IMR-90 (cell line): ENCODE data around the gene PLCG2. TPM values are rescaled to one million over a fixed set of nuclear protein-coding genes. Genes with fewer than 3 reads are reported as not detected.

Experiments used
- ATAC-seq: fragments of 200-7000 bp; cut with Tn5 transposase; 2 replicates; pipeline ENCODE4 v1.9.1; 2020; ENCODE audit warnings: low read depth, mild to moderate bottlenecking, moderate library complexity
- BruUV-seq: library from RNA; stranded (reverse); fragments of 400-500 nt; replicated peaks from 2 replicates; lab custom pipeline; 2021; lab: Mats Ljungman, UMichigan
- CTCF ChIA-PET: fragments of 300-600 bp; formaldehyde crosslinking; extraction: SDS; loops from one replicate; lab custom pipeline; 2021; ENCODE audit warnings: antibody characterized with exemption; lab: Yijun Ruan, JAX
- POLR2A ChIA-PET: fragments of 300-600 bp; sonication (Branson Sonifier 250); formaldehyde crosslinking; loops from one replicate; lab custom pipeline; 2022; ENCODE audit warnings: antibody characterized with exemption; ENCODE audit not compliant: unreplicated experiment; lab: Charles Lee
- DNase-seq: peaks from one replicate; pipeline ENCODE4 v3.0.0; 2013
- H2AFZ ChIP-seq: replicated peaks from 2 replicates; pipeline ENCODE3; 2013; ENCODE audit warnings: low read length, mild to moderate bottlenecking; ENCODE audit not compliant: poor library complexity
- H2AK5ac ChIP-seq: 2 replicates; pipeline ENCODE4 v1.6.1; 2013; ENCODE audit warnings: low read depth, low read length, inconsistent platforms
- H2AK9ac ChIP-seq: replicated peaks from 2 replicates; pipeline ENCODE3; 2013; ENCODE audit warnings: mild to moderate bottlenecking, low read depth, low read length, moderate library complexity; ENCODE audit not compliant: poor library complexity
- H2BK120ac ChIP-seq: 2 replicates; pipeline ENCODE4 v1.6.1; 2013; ENCODE audit warnings: low read depth, low read length, inconsistent platforms
- H2BK15ac ChIP-seq: 3 replicates; pipeline ENCODE4 v1.6.1; 2013; ENCODE audit warnings: low read depth, low read length, inconsistent platforms
- H2BK20ac ChIP-seq: 2 replicates; pipeline ENCODE4 v1.6.1; 2013; ENCODE audit warnings: low read depth, mild to moderate bottlenecking, inconsistent platforms, low read length, moderate library complexity
- H2BK5ac ChIP-seq: 2 replicates; pipeline ENCODE4 v1.6.1; 2013; ENCODE audit warnings: mild to moderate bottlenecking, low read depth, low read length, inconsistent platforms; ENCODE audit not compliant: poor library complexity, severe bottlenecking
- H3K14ac ChIP-seq: replicated peaks from 2 replicates; pipeline ENCODE4 v1.6.1; 2013; ENCODE audit warnings: low read depth, low read length, inconsistent platforms
- H3K18ac ChIP-seq: 2 replicates; pipeline ENCODE4 v1.6.1; 2013; ENCODE audit warnings: low read depth, low read length, control low read depth
- H3K23ac ChIP-seq: 2 replicates; pipeline ENCODE4 v1.6.1; 2013; ENCODE audit warnings: low read depth, low read length, inconsistent platforms
- H3K27ac ChIP-seq: 2 replicates; pipeline ENCODE4 v1.5.1; 2013; ENCODE audit warnings: mild to moderate bottlenecking, control low read depth, low read length; ENCODE audit not compliant: insufficient read depth
- H3K27me3 ChIP-seq: 2 replicates; pipeline ENCODE4 v1.6.1; 2013; ENCODE audit warnings: low read length; ENCODE audit not compliant: control insufficient read depth, insufficient read depth
- H3K36me3 ChIP-seq: 2 replicates; pipeline ENCODE4 v1.6.1; 2013; ENCODE audit warnings: low read length, mixed read lengths; ENCODE audit not compliant: control insufficient read depth, insufficient read depth
- H3K4ac ChIP-seq: 2 replicates; pipeline ENCODE4 v1.6.1; 2013; ENCODE audit warnings: low read depth, low read length, inconsistent platforms
- H3K4me1 ChIP-seq: 2 replicates; pipeline ENCODE4 v1.6.1; 2013; ENCODE audit warnings: low read length, mixed read lengths; ENCODE audit not compliant: control insufficient read depth, insufficient read depth
- H3K4me2 ChIP-seq: 2 replicates; pipeline ENCODE4 v1.6.1; 2013; ENCODE audit warnings: low read depth, mild to moderate bottlenecking, control low read depth, low read length, moderate library complexity
- H3K4me3 ChIP-seq: 2 replicates; pipeline ENCODE4 v1.5.1; 2013; ENCODE audit warnings: low read depth, mild to moderate bottlenecking, control low read depth, low read length, moderate library complexity; ENCODE audit not compliant: insufficient read depth
- H3K56ac ChIP-seq: 2 replicates; pipeline ENCODE4 v1.6.1; 2013; ENCODE audit warnings: low read length, inconsistent platforms; ENCODE audit not compliant: insufficient read depth; ENCODE audit errors: extremely low read depth
- H3K79me1 ChIP-seq, 2 experiments: 2 replicates each; pipeline ENCODE4 v1.6.1; 2013; ENCODE audit warnings: low read length in 2 of 2, inconsistent platforms in 1 of 2, low read depth in 1 of 2
- H3K9ac ChIP-seq: 2 replicates; pipeline ENCODE4 v1.6.1; 2013; ENCODE audit warnings: low read depth, low read length, control low read depth
- H3K9me1 ChIP-seq: 2 replicates; pipeline ENCODE4 v1.6.1; 2013; ENCODE audit warnings: low read length, inconsistent platforms; ENCODE audit not compliant: insufficient read depth
- H3K9me3 ChIP-seq: 2 replicates; pipeline ENCODE4 v1.6.1; 2013; ENCODE audit warnings: low read length; ENCODE audit not compliant: control insufficient read depth, insufficient read depth
- H4K20me1 ChIP-seq: 2 replicates; pipeline ENCODE4 v1.6.1; 2013; ENCODE audit warnings: low read length, inconsistent platforms; ENCODE audit not compliant: insufficient read depth
- H4K5ac ChIP-seq: 2 replicates; pipeline ENCODE4 v1.6.1; 2013; ENCODE audit warnings: mild to moderate bottlenecking, low read depth, low read length, control low read depth
- H4K8ac ChIP-seq, 2 experiments: 2 replicates each; pipeline ENCODE4 v1.6.1; 2013; ENCODE audit warnings: low read depth in 2 of 2, low read length in 2 of 2, control low read depth in 1 of 2, inconsistent platforms in 1 of 2
- H4K91ac ChIP-seq: 2 replicates; pipeline ENCODE4 v1.6.1; 2013; ENCODE audit warnings: low read depth, low read length, inconsistent platforms; ENCODE audit not compliant: insufficient read depth
- CEBPB ChIP-seq: IDR thresholded peaks from 2 replicates; pipeline ENCODE4 v1.6.1; 2012; ENCODE audit warnings: low read depth, low read length, improper control_type of control experiment
- CHD1 ChIP-seq: IDR thresholded peaks from 2 replicates; pipeline ENCODE4 v1.6.1; 2012; ENCODE audit warnings: low read depth, low read length, improper control_type of control experiment
- MAFK ChIP-seq: IDR thresholded peaks from 2 replicates; pipeline ENCODE4 v1.6.1; 2012; ENCODE audit warnings: low read depth, low read length, improper control_type of control experiment
- MAZ ChIP-seq: IDR thresholded peaks from 2 replicates; pipeline ENCODE4 v1.6.1; 2012; ENCODE audit warnings: low read depth, mild to moderate bottlenecking, low read length, improper control_type of control experiment, moderate library complexity, borderline replicate concordance
- MXI1 ChIP-seq: IDR thresholded peaks from 2 replicates; pipeline ENCODE4 v1.6.1; 2012; ENCODE audit warnings: low read depth, mild to moderate bottlenecking, low read length, moderate library complexity, borderline replicate concordance
- RAD21 ChIP-seq: IDR thresholded peaks from 2 replicates; pipeline ENCODE4 v1.6.1; 2012; ENCODE audit warnings: low read length, improper control_type of control experiment
- WGBS, 2 experiments: methylation state at CpG; one replicate each; pipeline versions ENCODE4 v1.1.5 to v1.1.7; 2013; ENCODE audit warnings: missing lambda C conversion rate in 2 of 2; ENCODE audit not compliant: insufficient read length in 1 of 2; ENCODE audit errors: extremely low coverage in 2 of 2; 5-methylcytosine and 5-hydroxymethylcytosine counted together
- dilution Hi-C: fragments of 300-500 bp; cut with HindIII; formaldehyde crosslinking; loops from one replicate; pipeline ENCODE4 v1.14.3; 2018; ENCODE audit warnings: low sequenced_read_pairs; ENCODE audit not compliant: unreplicated experiment
- in situ Hi-C: fragments of 300-500 bp; cut with MboI; formaldehyde crosslinking; loops from 3 replicates; pipeline ENCODE4 v1.14.3; 2019; ENCODE audit warnings: low sequenced_read_pairs, inconsistent platforms, mixed read lengths
- intact Hi-C: fragments of 100-400 bp; cut with micrococcal nuclease; formaldehyde crosslinking; loops from 2 replicates; pipeline ENCODE4 v1.10.0; 2022
- polyA plus RNA-seq, 3 experiments: library from polyadenylated mRNA; depleted of rRNA; stranded (reverse); fragments of >200 nt; gene quantifications; 2 replicates each; pipeline ENCODE4 v1.2.3, GENCODE V29; 2012; ENCODE audit warnings: low replicate concordance in 1 of 3
- total RNA-seq: library from RNA; depleted of rRNA; stranded (reverse); fragments of >200 nt; gene quantifications from 2 replicates; pipeline ENCODE4 v1.2.3, GENCODE V29; 2012

The PLCG2 gene
- total and polyA plus RNA-seq, 2 of the 4 experiments (the other 2 are of a cell fraction) = 0.14 to 0.18 TPM

DNA sequence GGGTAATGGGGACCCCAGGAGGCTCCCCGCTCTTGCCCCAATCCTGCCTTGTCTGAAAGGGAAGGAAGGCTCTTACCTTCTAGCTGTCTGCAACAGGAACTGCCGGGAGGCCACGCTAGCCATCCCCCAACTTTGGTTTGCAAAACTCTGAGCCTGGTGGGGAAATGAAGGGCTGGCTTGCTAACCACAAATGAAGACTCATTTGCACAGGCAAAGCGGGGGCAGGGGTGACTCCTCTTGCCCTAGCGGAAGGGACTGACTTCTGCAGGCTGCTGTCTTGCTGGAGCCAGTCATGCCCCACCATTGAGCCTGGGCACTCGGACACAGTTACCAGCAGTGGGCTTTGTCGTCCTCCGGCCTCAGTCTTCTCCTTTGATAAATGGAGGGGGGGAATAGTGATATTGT lies 52.6 kb downstream of the PLCG2 start:
- Histone ChIP-seq H3K4me2 (no peak overlapping the region), H3K4ac (no peak overlapping the region), H4K5ac (no peak overlapping the region), H2BK5ac (no peak overlapping the region), H3K27me3 (no peaks in the 10 kb centered on the region; the same call in 1 of the 2 replicates), H3K4me3 (no peak overlapping the region), H3K4me1 (no peaks in the 10 kb centered on the region), H3K9me1 (no peaks in the 10 kb centered on the region), H4K91ac (no peak overlapping the region), H4K8ac (no peak overlapping the region), H2BK15ac (no peak overlapping the region), H2AFZ (no peak overlapping the region), H3K9ac (no peak overlapping the region), H2AK5ac (no peak overlapping the region), H3K27ac (no peak overlapping the region), H3K14ac (no peak overlapping the region), H3K56ac (no peak overlapping the region), H3K36me3 (no peaks in the 10 kb centered on the region), H3K79me1 (no peaks in the 10 kb centered on the region), H3K18ac (no peak overlapping the region), H3K9me3 (no peaks in the 10 kb centered on the region), H3K23ac (no peak overlapping the region), H2BK120ac (no peak overlapping the region), H2AK9ac (no peak overlapping the region), H4K20me1 (no peaks in the 10 kb centered on the region), H2BK20ac (no peak overlapping the region)
- ChIA-PET POLR2A (no interaction called here), CTCF (no interaction called here)
- no TSS peak for BruUV-seq
- intact Hi-C loops = no loop called here
- DNase-seq (no peak), ATAC-seq (no peak)
- WGBS, 2 experiments = 63% methylated on average over 3 of the region's 8 CpGs; no CpG with 5 or more reads in 1 of the 2 experiments
- TF ChIP-seq RAD21 = no peak
- no peak for TF ChIP-seq CHD1
- no peak for TF ChIP-seq MAZ
- no peak for TF ChIP-seq CEBPB
- no peak for TF ChIP-seq MAFK
- TF ChIP-seq MXI1 = no peak
- dilution Hi-C loops = no loop called here
- in situ Hi-C loops = no loop called here
